H1 (cell line): Measurements from ENCODE around the gene MAGI1. TPM values are rescaled to one million over a fixed set of nuclear protein-coding genes. Genes with fewer than 3 reads are reported as not detected.

ENCODE experiments used
- CTCF ChIA-PET: fragments of 300-600 bp; sonication (Branson Sonifier 250); formaldehyde crosslinking; loops from one replicate; lab custom pipeline; 2021; ENCODE audit not compliant: partially characterized antibody; lab: Charles Lee
- POLR2A ChIA-PET: fragments of 300-600 bp; sonication (Branson Sonifier 250); formaldehyde crosslinking; loops from one replicate; lab custom pipeline; 2021; ENCODE audit warnings: inconsistent platforms; ENCODE audit not compliant: partially characterized antibody; lab: Charles Lee
- DNase-seq, 2 experiments: peaks; one replicate each; pipeline versions ENCODE4 v3.0.0 to v3.0.0-alpha.2; 2010 to 2022; ENCODE audit warnings: low spot score in 2 of 2, low read depth in 1 of 2, mixed read lengths in 1 of 2
- FAIRE-seq: peaks from 2 replicates; lab custom pipeline; 2011; peaks lifted over from hg19 to GRCh38; lab: Jason Lieb, UNC
- H2AFZ ChIP-seq: 2 replicates; pipeline ENCODE4 v1.8.1; 2012; ENCODE audit warnings: low read length, inconsistent platforms
- H2AK5ac ChIP-seq: 2 replicates; pipeline ENCODE4 v1.6.1; 2013; ENCODE audit warnings: low read depth, low read length
- H2BK120ac ChIP-seq: replicated peaks from 2 replicates; pipeline ENCODE3; 2013; ENCODE audit warnings: low read depth, low read length, inconsistent platforms
- H2BK12ac ChIP-seq: 2 replicates; pipeline ENCODE4 v1.6.1; 2013; ENCODE audit warnings: low read depth, low read length
- H2BK15ac ChIP-seq: 2 replicates; pipeline ENCODE4 v1.6.1; 2013; ENCODE audit warnings: low read length
- H2BK20ac ChIP-seq: 2 replicates; pipeline ENCODE4 v1.6.1; 2013; ENCODE audit warnings: low read length
- H2BK5ac ChIP-seq: 2 replicates; pipeline ENCODE4 v1.6.1; 2013; ENCODE audit warnings: low read depth, low read length
- H3K14ac ChIP-seq: 2 replicates; pipeline ENCODE4 v1.6.1; 2013; ENCODE audit warnings: inconsistent platforms; ENCODE audit not compliant: insufficient read length
- H3K18ac ChIP-seq: 2 replicates; pipeline ENCODE4 v1.6.1; 2013; ENCODE audit warnings: low read length; ENCODE audit errors: extremely low read depth
- H3K23ac ChIP-seq: 2 replicates; pipeline ENCODE4 v1.6.1; 2013; ENCODE audit warnings: inconsistent platforms; ENCODE audit not compliant: insufficient read length
- H3K23me2 ChIP-seq: 2 replicates; pipeline ENCODE4 v1.6.1; 2013; ENCODE audit warnings: low read depth, low read length
- H3K27ac ChIP-seq: 2 replicates; pipeline ENCODE4 v1.6.1; 2011; ENCODE audit warnings: low read depth, low read length, inconsistent platforms
- H3K27me3 ChIP-seq, 4 experiments: replicated peaks in 1 of 4; 1 replicate in 1 of 4; 2 replicates in 3 of 4; pipeline versions ENCODE4 v1.6.1 to v1.8.1; 2011 to 2013; ENCODE audit warnings: low read length in 3 of 4, mild to moderate bottlenecking in 3 of 4, inconsistent platforms in 2 of 4, mixed read lengths in 2 of 4, moderate library complexity in 1 of 4; ENCODE audit not compliant: control insufficient read depth in 3 of 4, insufficient read depth in 3 of 4; ENCODE audit errors: extremely low read depth in 1 of 4
- H3K36me3 ChIP-seq, 4 experiments: 2 replicates each; pipeline versions ENCODE4 v1.6.1 to v1.8.1; 2011 to 2013; ENCODE audit warnings: mild to moderate bottlenecking in 4 of 4, low read length in 3 of 4, moderate library complexity in 2 of 4, control low read depth in 1 of 4, inconsistent platforms in 1 of 4; ENCODE audit not compliant: insufficient read depth in 4 of 4, control insufficient read depth in 2 of 4
- H3K4ac ChIP-seq: replicated peaks from 2 replicates; pipeline ENCODE3; 2013; ENCODE audit warnings: low read length, low read depth, mixed read lengths, inconsistent platforms; ENCODE audit not compliant: insufficient read length
- H3K4me1 ChIP-seq, 4 experiments: replicated peaks in 1 of 4; 1 replicate in 1 of 4; 2 replicates in 3 of 4; pipeline versions ENCODE4 v1.6.1 to v1.8.1; 2011 to 2013; ENCODE audit warnings: low read length in 3 of 4, inconsistent platforms in 2 of 4, mixed read lengths in 1 of 4; ENCODE audit not compliant: insufficient read depth in 4 of 4, control insufficient read depth in 3 of 4
- H3K4me2 ChIP-seq, 2 experiments: 2 replicates each; pipeline versions ENCODE4 v1.6.1 to v1.8.1; 2011 to 2013; ENCODE audit warnings: low read depth in 2 of 2, low read length in 2 of 2, control low read depth in 1 of 2, inconsistent platforms in 1 of 2, mild to moderate bottlenecking in 1 of 2; ENCODE audit not compliant: insufficient read depth in 1 of 2
- H3K4me3 ChIP-seq, 4 experiments: fragments of 200-600, 300-600 bp in 1 of 4; sonication (generic), shearing (Covaris generic), sonication (Bioruptor Twin) in 1 of 4; 2 replicates each; pipeline versions ENCODE4 v1.5.1 to v1.8.1; 2011 to 2016; ENCODE audit warnings: low read length in 4 of 4, low read depth in 3 of 4, control low read depth in 2 of 4, inconsistent platforms in 2 of 4, mild to moderate bottlenecking in 2 of 4, mixed read lengths in 1 of 4, moderate library complexity in 1 of 4; ENCODE audit not compliant: insufficient read depth in 2 of 4; ENCODE audit errors: extremely low read depth in 1 of 4
- H3K56ac ChIP-seq: replicated peaks from 2 replicates; pipeline ENCODE3; 2013; ENCODE audit warnings: low read depth, mild to moderate bottlenecking, mixed read lengths, low read length, inconsistent platforms; ENCODE audit not compliant: insufficient read length
- H3K79me1 ChIP-seq: 2 replicates; pipeline ENCODE4 v1.6.1; 2013; ENCODE audit warnings: low read depth, low read length, control low read depth
- H3K79me2 ChIP-seq, 2 experiments: 2 replicates each; pipeline versions ENCODE4 v1.6.1 to v1.8.1; 2012 to 2013; ENCODE audit warnings: low read length in 2 of 2, mild to moderate bottlenecking in 2 of 2, inconsistent platforms in 1 of 2; ENCODE audit not compliant: insufficient read depth in 2 of 2, control insufficient read depth in 1 of 2
- H3K9ac ChIP-seq, 4 experiments: replicated peaks in 1 of 4; 1 replicate in 1 of 4; 2 replicates in 3 of 4; pipeline versions ENCODE4 v1.6.1 to v1.8.1; 2011 to 2013; ENCODE audit warnings: low read depth in 3 of 4, low read length in 3 of 4, control low read depth in 2 of 4, mild to moderate bottlenecking in 2 of 4, moderate library complexity in 2 of 4, inconsistent platforms in 1 of 4; ENCODE audit errors: extremely low read depth in 1 of 4
- H3K9me3 ChIP-seq, 2 experiments: 2 replicates each; pipeline versions ENCODE4 v1.6.1 to v1.8.1; 2012 to 2013; ENCODE audit warnings: mild to moderate bottlenecking in 2 of 2, moderate library complexity in 2 of 2, control low read depth in 1 of 2, inconsistent platforms in 1 of 2, low read depth in 1 of 2, low read length in 1 of 2, mixed read lengths in 1 of 2; ENCODE audit not compliant: insufficient read depth in 2 of 2
- H4K20me1 ChIP-seq, 2 experiments: replicated peaks in 1 of 2; 2 replicates each; pipeline versions ENCODE3 to v1.8.1; 2011 to 2013; ENCODE audit warnings: inconsistent platforms in 2 of 2, low read length in 2 of 2, mild to moderate bottlenecking in 1 of 2; ENCODE audit not compliant: insufficient read depth in 2 of 2, control insufficient read depth in 1 of 2
- H4K5ac ChIP-seq: 2 replicates; pipeline ENCODE4 v1.6.1; 2013; ENCODE audit warnings: low read length, low read depth, mixed read lengths, inconsistent platforms; ENCODE audit not compliant: insufficient read length
- H4K8ac ChIP-seq: 2 replicates; pipeline ENCODE4 v1.8.0; 2013; ENCODE audit warnings: mild to moderate bottlenecking, moderate library complexity, low read length, inconsistent platforms; ENCODE audit not compliant: insufficient read depth; ENCODE audit errors: extremely low read depth
- H4K91ac ChIP-seq: replicated peaks from 2 replicates; pipeline ENCODE3; 2013; ENCODE audit warnings: low read length, mixed read lengths, inconsistent platforms; ENCODE audit not compliant: insufficient read length
- CEBPB ChIP-seq: IDR thresholded peaks from 2 replicates; pipeline ENCODE4 v1.6.1; 2012; ENCODE audit warnings: low read depth, low read length
- GTF2F1 ChIP-seq: IDR thresholded peaks from 2 replicates; pipeline ENCODE4 v1.6.1; 2012; ENCODE audit warnings: low read depth, low read length, improper control_type of control experiment, borderline replicate concordance
- HDAC2 ChIP-seq, 2 experiments: fragments of 300-600 bp in 1 of 2; sonication (generic) in 1 of 2; IDR thresholded peaks; 2 replicates each; pipeline ENCODE4 v1.6.1; 2011 to 2012; ENCODE audit warnings: low read depth in 2 of 2, low read length in 2 of 2, mild to moderate bottlenecking in 2 of 2, moderate library complexity in 2 of 2, borderline replicate concordance in 1 of 2, inconsistent platforms in 1 of 2
- MAFK ChIP-seq: IDR thresholded peaks from 2 replicates; pipeline ENCODE4 v1.6.1; 2012; ENCODE audit warnings: low read depth, mild to moderate bottlenecking, improper control_type of control experiment, low read length
- SP1 ChIP-seq: IDR thresholded peaks from 2 replicates; pipeline ENCODE4 v1.6.1; 2011; ENCODE audit warnings: low read depth, low read length
- SRF ChIP-seq: IDR thresholded peaks from 2 replicates; pipeline ENCODE4 v1.6.1; 2011; ENCODE audit warnings: mild to moderate bottlenecking, low read depth, low read length, moderate library complexity
- WGBS, 2 experiments: shearing (Covaris generic) in 1 of 2; methylation state at CpG; one replicate each; pipeline versions ENCODE4 v1.1.6 to v1.1.7; 2013 to 2015; ENCODE audit warnings: low lambda C conversion rate in 2 of 2, mixed read lengths in 2 of 2, inconsistent platforms in 1 of 2, low coverage in 1 of 2, missing lambda C conversion rate in 1 of 2; ENCODE audit not compliant: insufficient replicate concordance in 2 of 2, insufficient coverage in 1 of 2, insufficient read length in 1 of 2; ENCODE audit errors: extremely low coverage in 1 of 2, missing lambda C conversion rate in 1 of 2; 5-methylcytosine and 5-hydroxymethylcytosine counted together
- polyA plus RNA-seq, 7 experiments: library from polyadenylated mRNA; depleted of rRNA in 3 of 7; stranded (reverse) in 5 of 7; unstranded in 2 of 7; fragments of >200 nt in 5 of 7; fragments of 200-250 nt in 2 of 7; gene quantifications; 1 replicate in 5 of 7; 2 replicates in 1 of 7; 4 replicates in 1 of 7; pipeline versions ENCODE4 v1.2.1 to v1.2.3, GENCODE V29; 2011 to 2013; ENCODE audit warnings: missing spikeins in 2 of 7, mixed read lengths in 2 of 7
- total RNA-seq: library from RNA; stranded (reverse); fragmentation: NEBNext Ultra II Directional; extraction: Animal tissue kit (Norgen Biotek cat#: 25700); gene quantifications from 2 replicates; pipeline ENCODE4 v1.2.1, GENCODE V29; 2021

Gene MAGI1
- total and polyA plus RNA-seq, 2 of the 8 experiments (the other 6 are each of a cell fraction or from before 2014, with no cell fraction given) = 19.8 to 78.0 TPM

DNA sequence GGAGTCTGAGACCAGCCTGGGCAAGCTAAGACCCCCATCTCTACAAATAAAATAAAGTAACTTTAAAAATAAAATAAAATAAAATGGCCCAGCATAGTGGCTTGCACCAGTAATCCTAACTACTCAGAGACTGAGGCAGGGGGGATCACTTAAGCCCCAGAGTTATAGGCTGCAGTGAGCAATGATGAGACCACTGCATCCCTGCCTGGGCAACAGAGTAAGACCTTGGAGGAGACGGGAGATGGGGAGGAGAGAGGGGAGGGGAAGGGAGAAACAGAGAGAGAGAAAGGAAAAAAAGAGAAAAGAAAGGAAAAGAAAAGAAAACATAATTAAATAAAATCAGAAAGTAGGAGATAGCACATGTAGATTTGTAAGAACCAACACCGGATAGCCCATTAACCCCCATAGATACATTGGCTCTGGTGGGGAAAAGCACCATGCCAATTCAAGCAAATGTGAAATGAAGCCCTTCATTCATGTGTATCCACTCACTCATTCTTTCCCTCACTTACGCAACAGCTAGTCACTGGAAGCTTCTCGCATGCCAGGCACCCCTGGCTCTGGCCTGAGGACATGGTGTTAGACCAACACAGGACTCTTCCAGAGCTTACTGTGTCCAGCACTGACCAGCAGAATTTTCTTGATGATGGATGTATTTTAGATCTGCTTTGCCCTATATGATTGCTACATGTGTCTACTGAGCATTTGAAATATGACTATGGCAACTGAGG lies 183.2 kb downstream of the MAGI1 start:
- Histone ChIP-seq H4K5ac (no peak overlapping the region), H3K27me3 (no peaks in the 10 kb centered on the region), H3K23ac (no peak overlapping the region), H2BK20ac (no peak overlapping the region), H3K27ac (no peak overlapping the region), H2BK15ac (no peak overlapping the region), H3K4me3 (no peak overlapping the region), H3K4me2 (no peak overlapping the region), H3K79me1 (no peaks in the 10 kb centered on the region), H4K8ac (no peak overlapping the region), H3K4me1 (peaks cover 0 to 5% (median 1%) of the 10 kb centered on the region in 4 experiments; a peak in 4 of 7 replicates), H3K9me3 (no peaks in the 10 kb centered on the region), H3K9ac (no peak overlapping the region), H3K4ac (no peak overlapping the region), H3K14ac (no peak overlapping the region), H3K79me2 (peaks cover 5 to 26% of the 10 kb centered on the region in 2 experiments; a peak in 3 of 4 replicates), H3K18ac (no peak overlapping the region), H2BK12ac (no peak overlapping the region), H3K23me2 (no peaks in the 10 kb centered on the region), H2BK5ac (no peak overlapping the region), H2BK120ac (no peak overlapping the region), H2AFZ (no peak overlapping the region), H4K91ac (no peak overlapping the region), H3K36me3 (no peaks in the 10 kb centered on the region), H4K20me1 (peaks cover 6 to 10% of the 10 kb centered on the region in 2 experiments), H2AK5ac (no peak overlapping the region), H3K56ac (no peak overlapping the region)
- TF ChIP-seq CEBPB (0 out of 2 replicates have a peak, but pooled peaks have one; percentile 20), SP1 (no peak), SRF (no peak), HDAC2 (IDR thresholded peaks at IDR 0.05; ENCODE audit: borderline replicate concordance in 1 of 2, low read depth in 2 of 2, low read length in 2 of 2) (no peak), GTF2F1 (no peak), MAFK (no peak)
- FAIRE-seq (no peak), DNase-seq (no peak)
- ChIA-PET POLR2A (no interaction called here), CTCF (interaction anchor here (0.7 to 1.5 kb wide), 2 partner anchors 35 to 55 kb away, joined by 3 read pairs; no protein-coding TSS in a partner anchor)
- 91% methylated on average over 3 of the region's 4 CpGs; no CpG with 5 or more reads in 1 of the 2 experiments for WGBS, 2 experiments
